H9 (cell line): Measurements from ENCODE around the gene ENTPD1. TPM values are rescaled to one million over a fixed set of nuclear protein-coding genes. Genes with fewer than 3 reads are reported as not detected.

Experiments used
- DNase-seq: peaks from one replicate; pipeline ENCODE4 v3.0.0-alpha.2; 2017
- H2AFZ ChIP-seq: one replicate; pipeline ENCODE4 v1.6.1; 2013; ENCODE audit warnings: mild to moderate bottlenecking, low read length, control low read depth, moderate library complexity
- H2AK5ac ChIP-seq: 2 replicates; pipeline ENCODE4 v1.6.1; 2013; ENCODE audit warnings: low read length, control low read depth, mixed read lengths; ENCODE audit not compliant: insufficient read length
- H2BK120ac ChIP-seq: one replicate; pipeline ENCODE4 v1.6.1; 2013; ENCODE audit warnings: low read depth, mild to moderate bottlenecking, low read length, control low read depth, inconsistent platforms; ENCODE audit not compliant: poor library complexity, severe bottlenecking
- H2BK12ac ChIP-seq: 2 replicates; pipeline ENCODE4 v1.6.1; 2013; ENCODE audit warnings: low read length, control low read depth, mixed read lengths, low read depth; ENCODE audit not compliant: insufficient read length
- H2BK15ac ChIP-seq: 2 replicates; pipeline ENCODE4 v1.6.1; 2013; ENCODE audit warnings: low read depth, low read length, control low read depth
- H2BK20ac ChIP-seq: one replicate; pipeline ENCODE4 v1.6.1; 2013; ENCODE audit warnings: low read depth, mild to moderate bottlenecking, low read length, control low read depth, inconsistent platforms; ENCODE audit not compliant: poor library complexity, severe bottlenecking
- H2BK5ac ChIP-seq: 2 replicates; pipeline ENCODE4 v1.6.1; 2013; ENCODE audit warnings: low read length, control low read depth, mixed read lengths; ENCODE audit not compliant: insufficient read length
- H3K14ac ChIP-seq: 2 replicates; pipeline ENCODE4 v1.6.1; 2013; ENCODE audit warnings: low read length, control low read depth; ENCODE audit not compliant: insufficient read depth
- H3K18ac ChIP-seq: 2 replicates; pipeline ENCODE4 v1.6.1; 2013; ENCODE audit warnings: low read depth, mild to moderate bottlenecking, mixed read lengths, low read length, control low read depth; ENCODE audit not compliant: insufficient read length
- H3K23ac ChIP-seq: 2 replicates; pipeline ENCODE4 v1.6.1; 2013; ENCODE audit warnings: low read length, control low read depth, mixed read lengths, low read depth; ENCODE audit not compliant: insufficient read length
- H3K23me2 ChIP-seq: 2 replicates; pipeline ENCODE4 v1.6.1; 2013; ENCODE audit warnings: low read depth, mild to moderate bottlenecking, mixed read lengths, low read length, control low read depth; ENCODE audit not compliant: insufficient read length, poor library complexity, severe bottlenecking
- H3K27ac ChIP-seq: 2 replicates; pipeline ENCODE4 v1.5.1; 2013; ENCODE audit warnings: low read length, control low read depth, mixed read lengths, low read depth; ENCODE audit not compliant: insufficient read length
- H3K27me3 ChIP-seq: 2 replicates; pipeline ENCODE4 v1.6.1; 2013; ENCODE audit warnings: low read length, control low read depth, inconsistent platforms; ENCODE audit not compliant: insufficient read depth
- H3K4ac ChIP-seq: 2 replicates; pipeline ENCODE4 v1.6.1; 2013; ENCODE audit warnings: low read depth, mild to moderate bottlenecking, control low read depth, inconsistent platforms, low read length, moderate library complexity
- H3K4me1 ChIP-seq: 2 replicates; pipeline ENCODE4 v1.6.1; 2013; ENCODE audit warnings: low read length, control low read depth, inconsistent platforms; ENCODE audit not compliant: insufficient read depth
- H3K4me2 ChIP-seq: 2 replicates; pipeline ENCODE4 v1.6.1; 2013; ENCODE audit warnings: low read length, control low read depth, mixed read lengths; ENCODE audit not compliant: insufficient read length, insufficient read depth
- H3K56ac ChIP-seq: 2 replicates; pipeline ENCODE4 v1.6.1; 2013; ENCODE audit warnings: low read depth, mild to moderate bottlenecking, mixed read lengths, low read length, control low read depth; ENCODE audit not compliant: insufficient read length
- H3K79me1 ChIP-seq: 2 replicates; pipeline ENCODE4 v1.6.1; 2013; ENCODE audit warnings: low read depth, mild to moderate bottlenecking, moderate library complexity, low read length, control low read depth, inconsistent platforms; ENCODE audit not compliant: insufficient read depth, poor library complexity, severe bottlenecking
- H3K79me2 ChIP-seq: 2 replicates; pipeline ENCODE4 v1.6.1; 2013; ENCODE audit warnings: low read length, control low read depth, inconsistent platforms; ENCODE audit not compliant: insufficient read depth
- H3K9ac ChIP-seq: 2 replicates; pipeline ENCODE4 v1.6.1; 2013; ENCODE audit warnings: low read length, control low read depth, mixed read lengths; ENCODE audit not compliant: insufficient read length; ENCODE audit errors: extremely low read depth
- H3K9me3 ChIP-seq: one replicate; pipeline ENCODE4 v1.6.1; 2013; ENCODE audit warnings: low read depth, low read length, inconsistent platforms; ENCODE audit not compliant: control insufficient read depth
- H3T11ph ChIP-seq: one replicate; pipeline ENCODE4 v1.6.1; 2013; ENCODE audit warnings: mild to moderate bottlenecking, low read length, control low read depth, inconsistent platforms
- H4K20me1 ChIP-seq: one replicate; pipeline ENCODE4 v1.6.1; 2013; ENCODE audit not compliant: control insufficient read depth, insufficient read length, insufficient read depth
- H4K5ac ChIP-seq: 2 replicates; pipeline ENCODE4 v1.6.1; 2013; ENCODE audit warnings: low read depth, mild to moderate bottlenecking, mixed read lengths, low read length, control low read depth; ENCODE audit not compliant: insufficient read length
- H4K8ac ChIP-seq: replicated peaks from 2 replicates; pipeline ENCODE4 v1.6.1; 2013; ENCODE audit warnings: low read length, control low read depth, mixed read lengths, low read depth; ENCODE audit not compliant: insufficient read length
- H4K91ac ChIP-seq: 2 replicates; pipeline ENCODE4 v1.6.1; 2013; ENCODE audit warnings: low read depth, mild to moderate bottlenecking, moderate library complexity, mixed read lengths, low read length, control low read depth; ENCODE audit not compliant: insufficient read length
- H3K27ac Mint-ChIP-seq, 3 experiments: 2 replicates in 2 of 3; 3 replicates in 1 of 3; pipeline ENCODE4 v1.8.0; 2020 to 2021; ENCODE audit warnings: mixed read lengths in 3 of 3, mild to moderate bottlenecking in 1 of 3, moderate library complexity in 1 of 3
- H3K27me3 Mint-ChIP-seq: 2 replicates; pipeline ENCODE4 v1.8.0; 2021; ENCODE audit warnings: low read depth, mild to moderate bottlenecking, moderate library complexity, mixed read lengths
- H3K36me3 Mint-ChIP-seq, 3 experiments: 2 replicates in 2 of 3; 3 replicates in 1 of 3; pipeline ENCODE4 v1.8.0; 2020 to 2021; ENCODE audit warnings: low read depth in 3 of 3, mixed read lengths in 3 of 3; ENCODE audit not compliant: insufficient read depth in 1 of 3
- H3K4me1 Mint-ChIP-seq, 2 experiments: 2 replicates each; pipeline ENCODE4 v1.8.0; 2020; ENCODE audit warnings: mixed read lengths in 2 of 2
- H3K4me3 Mint-ChIP-seq, 2 experiments: 2 replicates in 1 of 2; 3 replicates in 1 of 2; pipeline ENCODE4 v1.8.0; 2020 to 2021; ENCODE audit warnings: mild to moderate bottlenecking in 2 of 2, mixed read lengths in 2 of 2, moderate library complexity in 1 of 2
- H3K9me3 Mint-ChIP-seq, 2 experiments: 2 replicates in 1 of 2; 3 replicates in 1 of 2; pipeline ENCODE4 v1.8.0; 2020; ENCODE audit warnings: mild to moderate bottlenecking in 2 of 2, mixed read lengths in 2 of 2, moderate library complexity in 1 of 2
- whole genome bisulfite sequencing: extraction: QIAGEN DNeasy Blood & Tissue Kit; methylation state at CpG from one replicate; pipeline ENCODE4 v1.1.7; 2013; ENCODE audit warnings: missing lambda C conversion rate, low lambda C conversion rate, mixed read lengths; ENCODE audit not compliant: insufficient read length; ENCODE audit errors: extremely low coverage; 5-methylcytosine and 5-hydroxymethylcytosine counted together
- total RNA-seq: library from RNA; stranded (reverse); gene quantifications from 2 replicates; pipeline ENCODE4 v1.2.1, GENCODE V29; 2021
- TF ChIP-seq, protein P1 (sequence below): fragments of 200-600 bp; sonication (generic); conservative IDR thresholded peaks from 3 replicates; pipeline ENCODE4 v1.8.0; 2021; ENCODE audit warnings: antibody characterized with exemption, mild to moderate bottlenecking

ENTPD1 gene
- total RNA-seq, 1 experiment from 2014 or later, result 1.9 TPM

GRCh38 chr10:95848841-95849240 lies 92.9 kb downstream of the ENTPD1 start:
- Histone ChIP-seq H4K8ac (no peak overlapping the region), H2BK120ac (no peak overlapping the region), H3K23me2 (no peaks in the 10 kb centered on the region), H4K20me1 (no peaks in the 10 kb centered on the region), H3K79me2 (no peaks in the 10 kb centered on the region), H3K9ac (no peak overlapping the region), H2AK5ac (no peak overlapping the region), H3K79me1 (no peaks in the 10 kb centered on the region), H4K91ac (no peak overlapping the region), H2BK12ac (no peak overlapping the region), H3K4ac (no peak overlapping the region), H3K23ac (no peak overlapping the region), H3K56ac (no peak overlapping the region), H3T11ph (no peak overlapping the region), H3K27me3 (no peaks in the 10 kb centered on the region), H2BK20ac (no peak overlapping the region), H3K18ac (no peak overlapping the region), H3K14ac (no peak overlapping the region), H4K5ac (no peak overlapping the region), H2AFZ (no peak overlapping the region), H3K27ac (no peak overlapping the region), H3K9me3 (no peaks in the 10 kb centered on the region), H2BK15ac (no peak overlapping the region), H3K4me2 (no peak overlapping the region), H2BK5ac (no peak overlapping the region), H3K4me1 (no peaks in the 10 kb centered on the region)
- TF ChIP-seq, protein P1, sequence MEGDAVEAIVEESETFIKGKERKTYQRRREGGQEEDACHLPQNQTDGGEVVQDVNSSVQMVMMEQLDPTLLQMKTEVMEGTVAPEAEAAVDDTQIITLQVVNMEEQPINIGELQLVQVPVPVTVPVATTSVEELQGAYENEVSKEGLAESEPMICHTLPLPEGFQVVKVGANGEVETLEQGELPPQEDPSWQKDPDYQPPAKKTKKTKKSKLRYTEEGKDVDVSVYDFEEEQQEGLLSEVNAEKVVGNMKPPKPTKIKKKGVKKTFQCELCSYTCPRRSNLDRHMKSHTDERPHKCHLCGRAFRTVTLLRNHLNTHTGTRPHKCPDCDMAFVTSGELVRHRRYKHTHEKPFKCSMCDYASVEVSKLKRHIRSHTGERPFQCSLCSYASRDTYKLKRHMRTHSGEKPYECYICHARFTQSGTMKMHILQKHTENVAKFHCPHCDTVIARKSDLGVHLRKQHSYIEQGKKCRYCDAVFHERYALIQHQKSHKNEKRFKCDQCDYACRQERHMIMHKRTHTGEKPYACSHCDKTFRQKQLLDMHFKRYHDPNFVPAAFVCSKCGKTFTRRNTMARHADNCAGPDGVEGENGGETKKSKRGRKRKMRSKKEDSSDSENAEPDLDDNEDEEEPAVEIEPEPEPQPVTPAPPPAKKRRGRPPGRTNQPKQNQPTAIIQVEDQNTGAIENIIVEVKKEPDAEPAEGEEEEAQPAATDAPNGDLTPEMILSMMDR, result no peak
- Mint-ChIP-seq H3K27ac (no peak overlapping the region; a peak in 1 of 7 replicates), H3K4me3 (no peak overlapping the region), H3K36me3 (no peaks in the 10 kb centered on the region; a peak in 1 of 7 replicates), H3K27me3 (peaks cover 2% of the 10 kb centered on the region), H3K4me1 (no peaks in the 10 kb centered on the region), H3K9me3 (no peaks in the 10 kb centered on the region)
- WGBS, result no CpG with 5 or more reads among the region's 2 CpGs
- DNase-seq, result no peak
